ENCODE measurements around the gene ZBTB22.
"Not testable (repeated sequence)": the region's sequence is repeated elsewhere in the genome, so short reads cannot be mapped to it uniquely, and the experiment has no call there.

Gene ZBTB22

DNA sequence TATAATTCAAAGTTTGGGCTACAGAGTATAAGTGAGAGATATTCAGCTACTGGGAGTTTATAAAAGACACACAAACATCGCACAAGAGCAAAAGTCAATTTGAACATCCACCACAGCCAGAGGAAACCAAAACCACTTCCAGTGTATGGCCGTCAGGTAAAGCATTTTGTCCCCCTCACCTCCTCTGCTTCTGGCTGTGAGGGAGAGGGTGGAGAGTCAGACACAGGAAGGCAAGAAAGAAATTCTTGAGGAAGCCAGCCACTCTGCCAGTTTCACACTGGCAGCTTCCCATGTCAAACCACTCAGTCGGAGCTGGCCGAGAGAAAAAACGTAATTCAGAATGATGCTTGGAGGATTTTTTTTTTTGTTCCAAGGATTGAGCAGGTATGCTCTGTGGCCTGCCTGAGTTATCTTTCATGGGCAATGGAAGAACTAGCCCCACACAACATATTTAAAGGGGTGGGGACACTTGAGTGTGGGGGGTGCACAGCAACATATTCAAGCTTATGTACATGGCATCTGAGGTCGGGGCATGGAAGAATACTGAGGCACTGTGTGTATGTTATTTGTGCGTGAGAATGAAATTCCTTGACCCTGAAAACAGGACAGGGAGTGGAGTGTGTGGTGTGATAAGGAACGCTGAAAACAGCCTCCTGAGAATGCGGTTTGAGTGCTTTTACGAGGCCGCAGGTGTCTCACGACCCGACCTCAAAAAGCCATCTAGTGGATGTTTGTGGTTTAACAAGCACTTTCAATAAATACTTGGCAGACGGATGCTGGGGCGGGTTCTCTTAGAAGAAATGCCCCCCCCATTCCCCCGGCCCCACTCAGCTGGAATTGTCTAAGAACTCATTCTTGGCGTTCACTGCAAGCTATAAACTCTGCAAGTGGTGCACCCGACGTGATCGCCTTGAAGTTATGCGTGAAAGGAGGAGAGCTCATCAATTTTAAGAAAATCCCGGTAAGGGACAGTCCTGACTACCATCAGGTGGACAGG lies 27.5 kb upstream of the ZBTB22 start:
- H2AFZ ChIP-seq (ENCODE audit: low read depth) = no peak overlapping the region

DNA sequence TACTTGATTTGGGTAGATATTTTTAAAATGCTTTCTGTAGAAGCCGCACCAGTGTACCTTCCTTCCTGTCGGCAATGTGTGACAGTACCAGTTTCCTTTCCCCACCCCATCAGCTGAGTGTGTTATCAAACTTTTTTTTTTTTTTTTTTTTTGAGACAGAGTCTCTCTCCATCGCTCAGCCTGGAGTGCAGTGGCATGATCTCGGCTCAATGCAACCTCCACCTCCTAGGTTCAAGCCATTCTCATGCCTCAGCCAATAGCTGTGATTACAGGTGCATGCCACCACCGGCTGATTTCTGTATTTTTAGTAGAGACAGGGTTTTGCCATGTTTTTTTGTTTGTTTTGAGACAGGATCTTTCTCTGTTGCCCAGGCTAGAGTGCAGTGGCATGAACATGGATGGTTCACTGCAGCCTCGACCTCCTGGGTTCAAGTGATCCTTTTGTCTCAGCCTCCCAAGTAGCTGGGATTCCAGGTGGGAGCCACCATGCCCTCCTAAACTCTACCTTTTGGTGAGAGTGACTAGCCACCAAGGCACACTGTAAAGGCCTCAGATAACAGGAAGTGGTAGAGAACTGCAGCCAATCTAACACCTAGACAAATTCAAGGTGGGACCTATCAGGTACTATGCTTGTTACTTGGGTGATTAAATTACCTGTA lies 26.5 kb upstream of the ZBTB22 start:
- Histone ChIP-seq H3K36me3 (ENCODE audit: insufficient read depth) (no peaks in the 10 kb centered on the region), H3K4me1 (ENCODE audit: low read depth, poor library complexity, severe bottlenecking) (peaks cover 27% of the 10 kb centered on the region), H3K79me2 (ENCODE audit: insufficient read depth, low read depth) (no peaks in the 10 kb centered on the region), H3K4me3 (IDR thresholded peaks at IDR 0.05; ENCODE audit: insufficient read depth, low read depth, low read length) (no peak overlapping the region), H2AFZ (ENCODE audit: low read depth) (no peak overlapping the region), H3K9ac (no peak overlapping the region), H3K27me3 (ENCODE audit: insufficient read depth, low read depth) (peaks cover 17% of the 10 kb centered on the region; the same call in 1 of the 2 replicates), H3K4me2 (peak overlapping the region; percentile 45), H3K27ac (no peak overlapping the region), H4K20me1 (ENCODE audit: insufficient read depth) (no peaks in the 10 kb centered on the region)
- TF ChIP-seq, protein P1, sequence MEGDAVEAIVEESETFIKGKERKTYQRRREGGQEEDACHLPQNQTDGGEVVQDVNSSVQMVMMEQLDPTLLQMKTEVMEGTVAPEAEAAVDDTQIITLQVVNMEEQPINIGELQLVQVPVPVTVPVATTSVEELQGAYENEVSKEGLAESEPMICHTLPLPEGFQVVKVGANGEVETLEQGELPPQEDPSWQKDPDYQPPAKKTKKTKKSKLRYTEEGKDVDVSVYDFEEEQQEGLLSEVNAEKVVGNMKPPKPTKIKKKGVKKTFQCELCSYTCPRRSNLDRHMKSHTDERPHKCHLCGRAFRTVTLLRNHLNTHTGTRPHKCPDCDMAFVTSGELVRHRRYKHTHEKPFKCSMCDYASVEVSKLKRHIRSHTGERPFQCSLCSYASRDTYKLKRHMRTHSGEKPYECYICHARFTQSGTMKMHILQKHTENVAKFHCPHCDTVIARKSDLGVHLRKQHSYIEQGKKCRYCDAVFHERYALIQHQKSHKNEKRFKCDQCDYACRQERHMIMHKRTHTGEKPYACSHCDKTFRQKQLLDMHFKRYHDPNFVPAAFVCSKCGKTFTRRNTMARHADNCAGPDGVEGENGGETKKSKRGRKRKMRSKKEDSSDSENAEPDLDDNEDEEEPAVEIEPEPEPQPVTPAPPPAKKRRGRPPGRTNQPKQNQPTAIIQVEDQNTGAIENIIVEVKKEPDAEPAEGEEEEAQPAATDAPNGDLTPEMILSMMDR (conservative IDR thresholded peaks at IDR 0.05; ENCODE audit: low read depth, low read length) = no peak

More for the DNA sequence above, 27.5 kb upstream of the ZBTB22 start:
- H3K4me3 ChIP-seq (IDR thresholded peaks at IDR 0.05; ENCODE audit: insufficient read depth, low read depth, low read length) = no peak overlapping the region
- peaks cover 27% of the 10 kb centered on the region for H3K4me1 ChIP-seq (ENCODE audit: low read depth, poor library complexity, severe bottlenecking)
- TF ChIP-seq, protein P1 (conservative IDR thresholded peaks at IDR 0.05; ENCODE audit: low read depth, low read length) = peak; percentile 79
- no peak overlapping the region for H3K9ac ChIP-seq
- H3K79me2 ChIP-seq (ENCODE audit: insufficient read depth, low read depth) = no peaks in the 10 kb centered on the region
- peak overlapping the region; percentile 45 for H3K4me2 ChIP-seq
- H4K20me1 ChIP-seq (ENCODE audit: insufficient read depth) = no peaks in the 10 kb centered on the region
- H3K27ac ChIP-seq = no peak overlapping the region; the same call in 1 of the 2 replicates
- H3K36me3 ChIP-seq (ENCODE audit: insufficient read depth) = no peaks in the 10 kb centered on the region
- peaks cover 17% of the 10 kb centered on the region; the same call in 1 of the 2 replicates for H3K27me3 ChIP-seq (ENCODE audit: insufficient read depth, low read depth)

DNA sequence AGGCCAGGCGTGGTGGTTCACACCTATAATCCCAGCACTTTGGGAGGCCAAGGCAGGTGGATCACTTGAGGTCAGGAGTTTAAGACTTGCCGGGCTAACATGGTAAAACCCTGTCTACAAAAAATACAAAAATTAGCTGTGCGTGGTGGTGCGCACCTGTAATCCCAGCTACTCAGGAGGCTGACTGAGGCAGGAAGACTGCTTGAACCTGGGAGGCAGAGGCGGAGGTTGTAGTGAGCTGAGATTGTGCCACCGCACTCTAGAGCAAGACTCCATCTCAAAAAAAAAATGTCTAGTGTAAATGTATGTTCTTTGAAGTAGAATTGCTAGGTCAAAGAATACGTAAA lies 26.0 kb upstream of the ZBTB22 start:
- H3K4me3 ChIP-seq (IDR thresholded peaks at IDR 0.05; ENCODE audit: insufficient read depth, low read depth, low read length); H3K36me3 ChIP-seq (ENCODE audit: insufficient read depth); H3K79me2 ChIP-seq (ENCODE audit: insufficient read depth, low read depth); H3K9ac ChIP-seq; H3K27ac ChIP-seq; H4K20me1 ChIP-seq (ENCODE audit: insufficient read depth); H2AFZ ChIP-seq (ENCODE audit: low read depth): not testable (repeated sequence)
- Histone ChIP-seq H3K27me3 (ENCODE audit: insufficient read depth, low read depth) (peaks cover 12% of the 10 kb centered on the region; the same call in 1 of the 2 replicates), H3K4me2 (peak overlapping the region; percentile 45; the same call in 1 of the 2 replicates), H3K4me1 (ENCODE audit: low read depth, poor library complexity, severe bottlenecking) (peaks cover 27% of the 10 kb centered on the region)

DNA sequence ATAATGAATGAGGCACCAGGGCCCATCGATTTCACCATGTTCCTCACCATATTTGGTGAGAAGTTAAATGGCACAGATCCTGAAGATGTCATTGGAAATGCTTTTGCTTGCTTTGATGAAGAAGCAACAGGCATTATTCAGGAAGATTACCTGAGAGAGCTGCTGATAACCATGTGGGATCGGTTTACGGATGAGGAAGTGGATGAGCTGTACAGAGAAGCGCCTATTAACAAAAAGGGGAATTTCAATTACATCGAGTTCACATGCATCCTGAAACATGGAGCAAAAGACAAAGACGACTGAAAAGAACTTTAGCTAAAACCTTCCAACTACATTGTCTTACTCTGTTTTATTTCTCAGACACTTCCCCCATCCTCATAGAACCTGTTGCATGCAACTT lies 21.6 kb upstream of the ZBTB22 start:
- TF ChIP-seq, protein P1 (conservative IDR thresholded peaks at IDR 0.05; ENCODE audit: low read depth, low read length) = no peak
- no peak overlapping the region for H3K9ac ChIP-seq

More for the DNA sequence above, 21.6 kb upstream of the ZBTB22 start:
- H3K36me3 ChIP-seq (ENCODE audit: insufficient read depth) = no peaks in the 10 kb centered on the region
- no peak overlapping the region for H2AFZ ChIP-seq (ENCODE audit: low read depth)
- no peak overlapping the region for H3K4me2 ChIP-seq
- H4K20me1 ChIP-seq (ENCODE audit: insufficient read depth) = no peaks in the 10 kb centered on the region
- H3K27ac ChIP-seq = no peak overlapping the region
- H3K4me3 ChIP-seq (IDR thresholded peaks at IDR 0.05; ENCODE audit: insufficient read depth, low read depth, low read length) = no peak overlapping the region
- H3K79me2 ChIP-seq (ENCODE audit: insufficient read depth, low read depth) = no peaks in the 10 kb centered on the region
- peaks cover 3% of the 10 kb centered on the region; the same call in 1 of the 2 replicates for H3K27me3 ChIP-seq (ENCODE audit: insufficient read depth, low read depth)
- H3K4me1 ChIP-seq (ENCODE audit: low read depth, poor library complexity, severe bottlenecking) = peaks cover 11% of the 10 kb centered on the region

Measured in KMS-11 (cell line).